GM21737 (cell line): ENCODE data around the gene PLS3.

Source experiments
- ATAC-seq: cut with Tn5 transposase; IDR thresholded peaks from one replicate; pipeline ENCODE4 v1.9.1; 2021; ENCODE audit warnings: mild to moderate bottlenecking, moderate library complexity; ENCODE audit not compliant: unreplicated experiment

Gene PLS3

DNA sequence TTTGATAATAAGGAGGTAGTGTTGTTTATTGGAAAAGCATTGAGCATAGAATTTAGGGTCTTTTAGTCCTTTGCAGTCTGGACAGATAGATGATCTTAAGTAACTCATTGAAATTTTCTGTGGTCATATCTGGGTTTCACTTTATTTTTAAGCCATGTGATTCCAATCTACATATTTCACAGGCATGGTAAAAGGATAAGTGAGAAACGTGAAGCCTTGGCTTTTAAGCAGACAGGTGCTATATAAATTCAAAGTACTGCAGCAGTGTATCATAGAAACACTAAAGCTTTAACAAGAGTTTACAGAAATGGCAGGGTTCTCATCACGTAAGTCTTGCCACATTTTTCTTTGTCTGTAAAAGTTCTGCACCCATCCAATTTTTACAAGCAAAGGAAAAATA lies 4.9 kb downstream of the PLS3 start:
- no peak for ATAC-seq

DNA sequence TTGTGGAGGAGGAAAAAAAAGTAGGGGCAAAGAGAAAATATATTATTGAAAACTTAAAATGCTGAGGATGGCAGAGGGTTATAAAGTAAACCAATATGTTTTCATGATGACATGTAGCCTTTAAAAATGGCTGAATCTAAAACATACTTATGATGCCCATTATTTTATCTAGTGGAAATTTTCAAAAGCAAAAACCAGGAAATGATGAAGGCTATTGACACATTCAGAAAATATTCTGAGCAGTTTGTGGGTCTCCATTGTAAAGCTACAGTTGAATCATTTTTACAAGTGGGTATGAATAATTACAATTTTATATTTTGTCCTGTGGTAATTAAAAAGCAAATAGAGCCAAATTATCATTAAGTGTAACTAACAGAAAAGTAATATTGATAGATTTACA lies 10.7 kb downstream of the PLS3 start:
- no peak for ATAC-seq

DNA sequence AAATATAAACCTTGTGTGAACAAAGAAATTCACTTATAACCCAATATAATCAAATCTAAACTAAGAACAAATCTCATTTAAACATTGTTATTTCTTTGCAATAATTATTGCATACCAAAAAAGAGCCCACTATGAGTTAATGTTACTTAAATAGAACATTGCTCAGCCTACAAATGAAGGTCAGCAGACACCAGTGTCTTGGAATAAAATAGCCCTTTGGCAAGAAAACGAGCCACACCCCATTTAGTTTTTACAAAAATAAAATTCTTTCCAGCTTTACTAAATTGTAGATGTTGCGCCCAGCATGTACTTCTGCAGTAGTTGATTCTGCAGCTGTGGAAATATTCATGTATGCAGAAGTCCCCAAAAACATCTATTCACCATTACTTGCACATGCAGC lies 12.2 kb downstream of the PLS3 start:
- ATAC-seq, result no peak

DNA sequence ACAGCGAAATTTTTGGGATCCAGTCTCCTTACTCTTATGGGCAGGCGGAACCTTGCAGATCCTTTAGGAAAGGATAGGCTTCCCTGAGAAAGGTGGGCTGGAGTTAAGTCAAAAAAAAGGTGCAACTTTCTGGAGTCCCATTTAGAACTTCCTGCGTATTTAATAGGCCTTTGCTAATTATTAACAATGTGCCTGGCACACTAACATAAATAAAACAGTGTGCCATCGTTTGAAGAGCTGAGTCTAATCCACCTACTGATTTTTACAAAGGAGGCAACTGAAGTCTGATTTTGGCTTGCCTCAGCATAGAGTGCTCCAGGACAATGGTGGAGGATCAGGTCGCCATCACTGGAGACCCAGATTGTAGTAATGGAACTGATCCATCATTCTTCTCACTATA lies 15.7 kb downstream of the PLS3 start:
- ATAC-seq, result no peak

DNA sequence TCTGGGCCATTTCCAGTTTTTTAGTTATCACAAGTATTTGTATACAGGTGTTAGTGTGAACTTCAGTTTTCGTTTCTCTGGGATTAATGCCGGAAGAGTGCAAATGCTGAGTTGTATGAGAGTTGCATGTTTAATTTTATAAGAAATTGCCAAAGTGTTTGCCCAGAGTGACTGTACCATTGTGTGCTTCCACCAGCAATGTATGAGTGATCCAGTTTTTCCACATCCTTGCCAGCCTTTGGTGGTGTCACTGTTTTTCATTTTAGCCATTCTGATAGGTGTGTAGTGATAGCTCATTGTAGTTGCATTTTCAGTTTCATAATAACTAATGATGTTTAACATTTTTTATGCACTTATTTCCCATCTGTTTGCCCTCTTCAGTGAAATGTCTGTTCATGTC lies 18.4 kb downstream of the PLS3 start:
- ATAC-seq, result no peak

DNA sequence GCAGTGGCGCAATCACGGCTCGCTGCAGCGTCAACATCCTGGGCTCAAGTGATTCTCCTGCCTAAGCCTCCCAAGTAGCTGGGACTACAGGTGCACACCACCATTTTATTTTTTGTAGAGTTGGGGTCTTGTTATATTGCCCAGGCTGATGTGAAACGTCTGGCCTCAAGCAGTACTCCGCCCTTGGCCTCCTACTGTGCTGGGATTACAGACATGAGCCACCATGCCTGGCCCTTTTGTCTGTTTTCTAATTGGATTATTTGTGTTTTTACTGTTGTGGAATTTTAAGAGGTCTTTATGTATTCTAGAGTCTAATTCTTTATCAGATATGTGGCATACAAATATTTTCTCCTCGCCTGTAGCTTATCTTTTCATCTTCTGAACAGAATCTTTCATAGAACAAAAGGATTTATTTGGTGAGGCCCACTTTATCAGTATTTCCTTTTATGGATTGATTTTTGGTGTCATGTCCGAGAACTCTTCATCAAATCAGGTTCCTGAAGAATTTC lies 18.9 kb downstream of the PLS3 start:
- ATAC-seq, result no peak

DNA sequence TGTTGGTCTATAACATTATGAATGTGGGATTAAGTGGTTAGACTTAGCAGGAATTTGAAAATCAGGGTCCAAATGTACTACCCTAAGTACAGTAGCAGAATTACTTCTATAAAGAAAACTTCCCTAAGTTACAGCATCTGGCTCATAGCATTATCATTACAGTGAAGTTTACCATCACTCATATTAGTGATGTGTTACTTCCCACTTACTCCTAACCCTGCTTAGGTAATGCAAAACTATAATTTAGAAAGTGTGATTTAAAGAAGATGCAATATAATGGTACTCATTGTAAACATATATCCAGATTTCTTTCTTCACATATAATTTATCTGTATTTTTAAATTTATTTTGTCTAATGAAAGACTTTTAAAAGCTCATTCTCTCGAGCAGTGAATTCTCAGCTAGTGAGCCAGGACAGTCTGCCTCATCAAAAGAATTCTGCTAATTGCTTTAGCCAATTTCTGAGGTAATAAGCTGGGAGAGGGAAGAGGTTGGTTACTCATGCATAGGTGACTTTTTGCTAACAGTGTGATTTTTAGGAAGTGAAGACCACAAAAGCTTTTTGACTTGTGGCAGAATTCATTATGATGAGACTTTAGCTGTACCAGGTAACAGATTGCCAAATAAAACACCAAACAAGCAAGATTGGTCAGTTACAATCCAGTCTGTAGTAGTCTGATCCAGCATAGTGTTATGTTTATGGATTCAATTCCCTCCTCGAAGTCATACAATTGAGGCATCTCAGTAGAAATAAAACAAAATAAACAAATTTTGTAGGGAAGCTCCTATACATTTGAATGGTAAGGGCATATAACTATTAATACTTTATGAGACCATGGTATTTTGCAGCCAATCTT lies 21.0 kb downstream of the PLS3 start:
- no peak for ATAC-seq

DNA sequence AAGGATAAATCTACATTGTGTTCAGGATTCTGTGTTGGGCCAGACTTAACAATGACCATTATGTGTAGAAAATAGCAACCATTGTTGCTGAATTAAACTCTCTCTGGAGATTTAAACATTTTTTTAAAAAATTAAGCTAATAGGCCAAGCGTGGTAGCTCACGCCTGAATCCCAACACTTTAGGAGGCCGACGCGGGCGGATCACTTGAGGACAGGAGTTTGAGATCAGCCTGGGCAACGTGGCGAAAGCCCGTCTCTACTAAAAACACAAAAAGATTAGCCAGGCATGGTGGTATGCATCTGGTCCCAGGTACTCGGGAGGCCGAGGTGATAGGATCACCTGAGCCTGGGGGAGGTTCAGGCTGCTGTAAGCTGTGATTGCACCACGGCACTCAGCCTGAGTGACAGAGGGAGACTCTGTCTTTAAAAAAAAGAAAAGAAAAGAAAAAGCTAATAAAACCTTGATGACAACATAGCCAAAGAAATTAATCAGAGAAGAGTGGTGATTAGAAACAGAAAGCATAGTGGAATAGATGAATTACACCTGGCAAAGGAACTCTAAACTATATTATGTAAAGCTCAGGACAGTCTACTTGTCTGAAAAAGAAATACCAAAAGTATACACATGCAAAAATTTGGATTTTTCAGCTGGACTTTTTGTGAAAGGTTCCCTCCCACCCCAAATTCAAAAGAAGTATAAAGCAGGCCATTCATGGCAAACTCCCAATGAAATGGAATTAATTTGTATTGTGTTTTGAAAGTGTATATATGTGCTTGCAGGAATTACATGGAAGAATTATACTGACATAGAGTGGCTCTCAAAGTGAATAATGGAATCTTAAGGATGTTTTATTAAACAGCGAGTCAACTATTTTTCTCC lies 21.9 kb downstream of the PLS3 start:
- no peak for ATAC-seq

DNA sequence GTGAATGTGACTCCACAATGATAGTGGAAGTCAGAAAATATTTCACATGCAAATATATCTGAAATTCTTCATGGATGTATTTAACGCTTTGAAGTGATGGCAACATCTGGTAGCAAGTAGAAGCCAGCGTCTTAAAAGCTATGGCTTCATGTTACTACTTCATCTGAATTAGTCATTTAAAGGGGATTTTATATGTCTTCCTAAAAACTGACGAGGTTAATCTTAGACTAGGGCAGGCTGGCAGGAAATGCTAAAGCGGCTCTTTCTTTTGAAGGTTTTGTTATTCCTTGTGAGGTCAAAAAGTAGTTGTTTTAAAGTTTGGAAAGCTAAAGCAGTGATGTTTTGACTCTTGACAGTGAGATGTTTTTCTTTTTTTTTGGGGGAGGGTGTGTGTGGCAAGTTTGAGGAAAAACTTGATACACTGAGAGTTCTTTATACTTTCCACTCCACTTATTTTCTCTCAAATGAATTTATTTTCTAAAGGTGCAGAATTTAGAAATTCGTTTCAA lies 22.6 kb downstream of the PLS3 start:
- no peak for ATAC-seq

DNA sequence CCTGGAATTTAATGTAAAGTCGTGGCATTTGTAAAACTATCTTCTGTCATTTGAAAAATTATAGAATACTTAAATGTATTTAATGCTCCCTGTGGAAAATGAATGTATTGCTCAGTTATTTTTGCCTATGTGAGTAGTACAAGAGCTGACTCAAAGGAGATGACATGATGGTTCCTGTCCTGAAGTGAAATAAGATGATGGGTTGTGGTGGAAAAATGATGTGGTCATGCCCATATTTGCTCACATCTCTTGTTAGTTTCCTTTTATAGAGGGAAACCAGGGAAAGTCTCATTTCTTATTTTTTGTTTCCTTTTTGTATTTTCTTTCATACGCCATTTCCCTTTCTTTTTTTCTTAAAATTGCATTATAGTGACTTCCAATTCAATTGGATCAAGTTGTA lies 23.7 kb downstream of the PLS3 start:
- no peak for ATAC-seq

DNA sequence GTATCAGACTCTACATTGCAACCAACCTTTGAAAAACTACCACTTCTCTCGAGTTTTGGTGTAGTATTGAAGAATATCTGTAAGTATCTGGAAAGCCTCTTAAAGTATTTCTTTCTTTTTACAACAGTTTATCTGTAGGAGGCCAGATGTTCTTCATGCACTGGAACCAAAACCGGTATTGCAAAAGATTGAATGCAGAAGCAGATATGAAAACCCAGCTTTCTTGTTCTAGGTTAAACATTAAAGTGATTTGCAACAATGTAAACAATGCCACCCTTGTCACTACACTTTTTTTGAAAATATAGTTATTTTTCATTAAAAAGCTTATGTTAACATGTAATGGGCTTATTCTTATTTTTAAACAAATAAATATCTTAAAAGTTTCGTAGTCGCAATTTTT lies 27.2 kb downstream of the PLS3 start:
- ATAC-seq, result no peak

DNA sequence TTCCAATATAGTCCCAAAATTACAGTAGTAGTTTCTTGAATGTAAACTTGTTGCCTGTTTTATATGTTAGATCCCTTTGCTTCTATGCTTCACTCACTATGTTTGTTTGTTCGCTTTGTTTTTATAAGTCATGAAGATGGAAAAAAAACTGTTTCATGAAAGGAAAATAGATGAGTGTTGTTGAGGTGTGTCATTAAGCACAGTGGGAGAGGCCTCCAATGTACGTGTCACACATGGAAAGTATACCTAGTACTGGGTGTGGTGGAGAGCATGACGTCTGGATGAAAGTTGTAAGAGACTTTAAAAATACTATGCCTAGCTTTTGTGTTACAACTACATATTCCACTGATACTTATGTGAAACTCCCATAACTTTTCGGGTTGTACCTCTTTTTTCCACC lies 28.4 kb downstream of the PLS3 start:
- ATAC-seq, result no peak

DNA sequence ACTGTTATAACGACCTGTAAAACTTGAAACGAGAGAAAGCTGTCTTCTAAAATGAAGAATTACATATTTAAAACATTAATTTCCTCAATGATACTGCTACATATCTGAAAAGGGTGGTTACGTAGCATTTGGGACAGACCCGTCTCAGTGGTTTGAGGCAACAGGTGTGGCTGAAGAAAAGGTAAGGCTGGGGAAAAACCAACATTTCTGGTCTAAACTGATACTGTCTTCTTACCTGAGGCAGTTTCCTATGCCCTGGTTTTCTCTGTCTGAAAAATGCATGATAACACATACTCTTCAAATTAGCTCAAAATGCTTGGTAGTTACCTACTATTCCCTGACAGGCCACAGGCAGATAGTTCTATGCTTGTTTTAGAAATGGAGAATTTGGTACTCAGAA lies 30.4 kb downstream of the PLS3 start:
- no peak for ATAC-seq

DNA sequence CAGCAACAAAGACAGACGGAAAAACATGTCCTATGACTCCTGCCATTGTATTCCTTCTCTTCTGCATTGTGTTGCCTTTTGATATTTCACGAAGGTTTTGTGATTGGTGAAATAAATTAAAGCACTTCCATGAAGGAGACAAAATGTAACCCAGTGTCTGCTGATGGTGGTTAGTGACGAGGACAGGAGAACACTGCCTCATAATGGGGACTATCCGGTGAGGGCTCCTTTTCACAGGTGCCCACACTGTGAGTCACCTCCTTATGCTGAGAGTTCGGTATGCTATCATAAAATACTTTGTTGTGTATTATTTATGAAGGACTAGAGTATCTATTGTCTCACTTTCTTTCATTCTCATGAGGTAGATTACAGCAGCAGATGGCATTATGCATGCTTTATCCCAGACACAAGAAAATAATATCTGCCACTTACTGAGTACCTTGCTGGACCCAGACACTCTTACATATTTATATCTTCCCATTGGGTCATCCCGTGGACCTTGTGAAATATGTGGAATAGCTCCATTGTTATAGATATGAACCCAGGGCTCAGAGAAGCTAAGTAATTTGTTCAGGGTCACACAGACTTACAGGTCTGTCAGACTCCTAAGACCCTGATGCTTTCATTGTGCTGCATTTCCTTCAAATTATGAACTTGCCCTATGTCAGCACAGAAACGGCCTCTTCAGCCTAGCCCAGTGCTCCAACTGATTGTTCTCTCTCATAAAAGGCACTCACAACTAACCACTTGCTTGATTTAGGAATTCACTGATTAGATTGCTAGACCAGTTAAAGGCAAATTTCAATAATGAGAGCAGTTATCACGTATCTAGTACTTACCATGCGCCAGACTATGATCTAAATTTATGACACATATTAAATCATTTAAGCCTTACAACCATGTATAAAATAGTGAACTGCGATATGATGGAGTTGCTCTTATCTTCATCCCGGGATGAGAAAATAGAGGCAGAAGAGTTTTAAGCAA lies 31.2 kb downstream of the PLS3 start:
- ATAC-seq, result no peak

DNA sequence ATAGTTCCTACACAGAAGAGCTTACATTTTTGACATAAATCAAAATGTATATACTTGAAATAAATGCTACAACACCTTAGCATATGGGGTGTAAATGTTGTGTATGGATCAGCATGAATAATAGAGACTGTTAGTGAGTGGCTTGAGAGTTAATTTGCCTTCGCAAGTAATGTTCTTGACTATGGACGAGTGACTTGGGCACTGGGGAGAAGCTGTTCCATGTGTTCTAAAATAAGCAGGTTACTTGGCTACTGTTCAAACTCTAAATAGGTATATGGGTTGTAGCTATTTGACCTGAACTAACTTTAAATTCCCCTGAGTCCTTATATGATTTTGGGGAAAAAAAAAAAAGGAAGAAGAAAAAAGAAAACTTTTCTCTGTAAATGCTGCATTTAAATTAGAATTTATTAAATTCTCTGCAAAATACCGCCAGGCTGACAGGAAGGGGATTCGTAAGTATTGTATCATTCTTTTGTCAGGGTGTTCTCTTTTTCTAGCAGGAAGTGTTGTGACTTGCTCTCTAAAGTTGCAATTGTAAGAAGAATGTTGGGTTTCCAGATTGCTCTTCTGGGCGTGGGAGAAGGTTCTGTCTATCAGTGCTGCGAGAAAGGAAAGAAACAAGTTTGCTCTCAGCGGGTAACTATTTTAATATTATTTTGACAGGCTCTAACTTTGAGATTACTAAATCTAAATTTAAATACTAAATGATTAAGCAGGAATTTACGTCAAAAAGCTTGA lies 32.2 kb downstream of the PLS3 start:
- no peak for ATAC-seq

DNA sequence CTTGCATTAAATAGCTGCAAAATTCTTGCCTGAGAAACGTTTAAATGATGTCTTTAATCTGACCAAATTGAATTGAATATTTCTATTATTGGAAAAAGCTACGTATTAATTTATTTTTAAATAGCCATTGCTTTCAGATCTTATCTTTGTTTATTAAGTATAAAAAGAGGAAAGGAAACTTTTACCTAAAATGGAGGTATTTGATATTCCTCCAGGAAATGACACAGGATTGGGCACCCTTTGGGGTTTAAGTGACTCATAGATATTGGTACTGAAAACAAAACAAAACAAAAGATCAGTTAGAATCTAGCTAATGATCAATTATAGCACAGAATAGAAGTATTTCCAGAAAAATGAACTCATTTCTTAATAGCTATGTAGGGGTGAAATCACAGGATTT lies 34.1 kb downstream of the PLS3 start:
- ATAC-seq, result no peak

DNA sequence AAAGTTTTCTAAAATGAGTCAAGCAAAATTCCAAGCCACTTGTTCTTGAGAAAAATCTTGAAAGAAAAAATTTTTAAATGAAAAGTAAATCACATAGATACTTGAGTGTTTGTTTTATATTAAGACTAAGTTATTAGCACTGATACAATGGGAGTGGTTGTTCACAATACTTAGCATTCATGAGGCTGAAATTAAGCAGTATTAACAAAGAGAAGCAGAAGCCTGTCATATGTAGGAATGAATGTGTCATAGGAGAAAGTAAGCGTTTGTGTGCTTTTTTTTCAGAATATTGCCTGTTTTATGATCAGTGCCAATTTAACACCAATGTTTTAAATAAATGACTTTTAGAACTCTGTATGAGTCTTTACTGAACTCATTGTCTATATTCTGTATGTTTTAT lies 37.6 kb downstream of the PLS3 start:
- ATAC-seq, result no peak

DNA sequence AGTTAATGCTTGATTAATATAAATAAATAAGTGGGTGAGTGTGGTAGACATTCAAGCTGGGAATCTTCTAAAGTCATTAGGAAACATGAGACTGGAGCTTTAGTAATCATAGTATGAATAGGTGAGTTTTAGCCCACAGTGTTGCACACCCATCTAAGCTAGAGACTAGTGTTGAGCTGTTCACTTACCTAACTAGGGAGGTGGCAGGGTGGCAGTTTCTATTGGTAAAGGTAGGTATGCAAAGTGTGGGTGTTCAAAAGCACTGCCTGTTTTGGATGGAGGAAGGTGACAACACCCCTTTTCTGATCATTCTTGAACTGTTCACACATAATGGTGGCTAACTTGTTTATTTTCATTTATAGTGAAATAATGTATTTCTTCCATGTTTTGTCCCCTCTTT lies 41.3 kb downstream of the PLS3 start:
- no peak for ATAC-seq

DNA sequence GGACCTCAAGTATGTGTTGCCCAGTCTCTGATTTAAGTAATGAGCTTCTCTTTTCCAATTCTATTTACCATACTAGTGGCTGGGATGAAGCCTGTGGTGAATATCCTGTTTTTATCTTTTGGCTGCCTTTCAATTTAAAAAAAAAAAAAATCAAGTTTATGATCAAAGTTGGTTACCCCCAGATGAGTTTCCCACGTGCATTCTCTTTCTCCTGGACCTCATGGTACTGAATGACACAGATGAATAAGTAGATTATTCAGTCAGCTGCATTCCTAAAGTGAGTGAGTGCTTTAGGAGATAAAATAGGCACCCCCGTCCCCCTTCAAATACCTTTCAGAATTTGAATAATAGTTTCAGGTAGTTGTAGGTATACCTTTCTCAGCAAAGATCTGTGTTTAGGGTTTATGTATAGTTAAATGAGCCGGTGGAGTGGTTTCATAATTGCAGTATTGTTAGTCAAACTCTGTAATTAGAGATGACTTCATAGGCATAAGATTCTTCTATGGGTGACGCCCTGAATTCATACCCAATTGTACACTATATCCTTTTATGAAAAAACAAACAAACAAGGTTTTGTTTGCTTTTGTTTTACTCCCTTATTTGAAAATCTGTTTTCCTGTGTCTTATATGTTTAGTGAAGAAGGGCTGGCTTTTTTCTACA lies 41.9 kb downstream of the PLS3 start:
- no peak for ATAC-seq
